Stimulated activated CD8-positive, alpha-beta memory T cell treated with anti-CD3 and anti-CD28 coated beads, Interleukin-12 subunit alpha, Interleukin-12 subunit beta, amount 100 ng/mL, for 24 hours (primary cell): Measurements from ENCODE around the gene MACROD1.
"Not testable (repeated sequence)": the region's sequence is repeated elsewhere in the genome, so short reads cannot be mapped to it uniquely, and the experiment has no call there.

Experiments used
- DNase-seq: peaks from one replicate; pipeline ENCODE4 v3.0.0-alpha.2; 2020; ENCODE audit errors: extremely low read depth

The MACROD1 gene

GRCh38 chr11:63999349-64000025, 166.4 kb downstream of the MACROD1 start:
- DNase-seq, result peak; percentile 16

GRCh38 chr11:63998558-63999348, 167.2 kb downstream of the MACROD1 start:
- DNase-seq, result no peak

GRCh38 chr11:63997801-63998337, 168.0 kb downstream of the MACROD1 start:
- DNase-seq, result no peak

DNA sequence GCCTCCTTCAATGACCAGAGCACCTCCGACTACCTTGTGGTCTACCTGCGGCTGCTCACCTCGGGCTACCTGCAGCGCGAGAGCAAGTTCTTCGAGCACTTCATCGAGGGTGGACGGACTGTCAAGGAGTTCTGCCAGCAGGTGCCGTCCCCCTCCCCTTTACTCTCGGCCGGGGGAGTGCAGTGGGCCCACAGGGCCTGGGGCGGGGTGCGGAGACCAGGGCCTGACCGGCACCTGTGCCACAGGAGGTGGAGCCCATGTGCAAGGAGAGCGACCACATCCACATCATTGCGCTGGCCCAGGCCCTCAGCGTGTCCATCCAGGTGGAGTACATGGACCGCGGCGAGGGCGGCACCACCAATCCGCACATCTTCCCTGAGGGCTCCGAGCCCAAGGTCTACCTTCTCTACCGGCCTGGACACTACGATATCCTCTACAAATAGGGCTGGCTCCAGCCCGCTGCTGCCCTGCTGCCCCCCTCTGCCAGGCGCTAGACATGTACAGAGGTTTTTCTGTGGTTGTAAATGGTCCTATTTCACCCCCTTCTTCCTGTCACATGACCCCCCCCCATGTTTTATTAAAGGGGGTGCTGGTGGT, 168.7 kb downstream of the MACROD1 start:
- DNase-seq, result no peak

DNA sequence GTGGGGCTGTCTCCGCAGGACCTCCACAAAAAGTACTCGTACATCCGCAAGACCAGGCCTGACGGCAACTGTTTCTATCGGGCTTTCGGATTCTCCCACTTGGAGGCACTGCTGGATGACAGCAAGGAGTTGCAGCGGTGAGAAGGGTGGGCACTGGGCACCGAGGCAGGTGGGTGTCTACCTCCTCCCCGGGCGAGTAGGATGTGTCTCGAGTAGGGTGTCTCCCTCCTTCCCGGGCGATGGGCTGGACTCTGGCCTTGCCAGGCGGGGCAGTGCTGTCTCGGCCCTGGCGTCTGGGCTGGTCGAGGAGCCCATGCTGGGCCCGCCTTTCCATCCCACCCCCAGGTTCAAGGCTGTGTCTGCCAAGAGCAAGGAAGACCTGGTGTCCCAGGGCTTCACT, 169.4 kb downstream of the MACROD1 start:
- DNase-seq, result no peak

- DNase-seq, result no peak
Observed at GRCh38 chr11:63993993-63994392, 171.9 kb downstream of the MACROD1 start.

DNA sequence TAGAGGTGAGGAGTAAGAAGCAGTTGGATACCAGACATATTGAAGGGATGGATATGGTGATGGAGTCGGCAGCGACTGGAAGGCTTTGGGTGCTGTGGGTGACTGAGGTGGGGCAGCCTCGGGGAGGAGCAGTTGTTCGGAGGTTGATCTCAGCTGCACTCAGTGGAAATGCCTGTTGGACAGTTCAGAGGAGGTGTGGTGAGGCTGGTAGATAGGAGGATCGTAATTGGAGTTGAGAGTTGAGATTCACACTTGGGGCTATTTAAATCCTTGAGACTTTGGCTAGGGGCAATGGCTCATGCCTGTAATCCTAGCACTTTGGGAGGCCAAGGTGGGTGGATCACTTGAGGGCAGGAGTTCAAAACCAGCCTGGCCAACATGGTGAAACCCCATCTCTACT, 172.8 kb downstream of the MACROD1 start:
- DNase-seq, result no peak

DNA sequence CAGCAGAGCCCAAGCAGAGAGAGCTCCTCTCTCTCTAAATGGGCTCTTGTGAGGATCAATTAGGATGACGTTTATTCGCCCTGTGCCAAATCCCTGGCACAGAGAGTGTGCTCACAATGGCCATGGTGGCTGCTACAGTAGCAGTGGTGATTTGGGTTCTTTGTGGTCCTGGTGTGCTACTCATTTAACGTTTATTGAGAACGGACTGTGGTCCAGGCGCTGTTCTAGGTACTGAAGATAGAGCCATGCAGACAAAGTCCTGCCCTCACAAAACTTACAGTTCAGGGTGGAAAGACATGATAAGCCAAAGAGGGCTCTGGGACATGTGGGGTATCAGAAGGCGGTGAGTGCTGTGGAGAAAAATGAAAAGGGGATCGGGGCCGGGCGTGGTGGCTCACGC, 174.4 kb downstream of the MACROD1 start:
- no peak for DNase-seq

DNA sequence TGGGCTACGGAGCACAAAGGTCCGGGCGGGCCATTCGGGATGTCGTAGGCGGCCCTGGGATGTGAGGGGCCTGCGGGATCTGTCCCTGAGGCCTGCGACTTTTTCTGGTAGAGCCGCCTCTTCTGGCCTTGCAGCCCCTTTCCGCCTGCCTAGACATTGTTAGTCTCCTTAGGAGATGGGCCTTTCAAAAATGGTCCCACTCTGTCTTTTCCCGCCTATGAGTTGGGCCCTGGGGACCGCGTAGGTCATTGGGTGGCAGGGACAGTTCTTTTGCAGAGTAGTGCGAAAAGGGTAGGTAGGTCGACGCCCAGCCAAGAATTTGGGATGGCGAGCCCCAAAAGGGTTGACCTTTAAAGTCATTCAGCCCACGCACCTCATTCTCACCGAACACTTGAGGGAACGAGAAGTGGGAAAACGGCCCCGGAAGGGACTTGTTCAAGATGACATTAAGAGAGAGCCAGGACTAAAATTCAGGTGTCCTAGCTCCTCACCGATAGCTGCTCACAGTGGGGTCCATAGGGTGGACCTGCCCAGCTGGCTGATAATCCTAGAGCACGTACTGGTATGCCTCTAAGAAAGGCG, 178.9 kb downstream of the MACROD1 start:
- no peak for DNase-seq

- DNase-seq, result peak; percentile 79
Observed at GRCh38 chr11:63986156-63986931, 179.6 kb downstream of the MACROD1 start, which contains the start of gene OTUB1. OTUB1 (plus strand) TSS chr11:63986438; CDS start chr11:63986457, 19 bp downstream.

- DNase-seq, result peak; percentile 28
Observed at GRCh38 chr11:63985812-63986155, 180.1 kb downstream of the MACROD1 start.

GRCh38 chr11:63979426-63979825, 186.5 kb downstream of the MACROD1 start:
- no peak for DNase-seq

GRCh38 chr11:63978551-63979239, 187.2 kb downstream of the MACROD1 start:
- no peak for DNase-seq

- peak; percentile 87 for DNase-seq
Observed at GRCh38 chr11:63974259-63975143, 191.4 kb downstream of the MACROD1 start, which contains the start of gene COX8A. COX8A (plus strand) TSS chr11:63974620; CDS start chr11:63974681, 61 bp downstream.

DNA sequence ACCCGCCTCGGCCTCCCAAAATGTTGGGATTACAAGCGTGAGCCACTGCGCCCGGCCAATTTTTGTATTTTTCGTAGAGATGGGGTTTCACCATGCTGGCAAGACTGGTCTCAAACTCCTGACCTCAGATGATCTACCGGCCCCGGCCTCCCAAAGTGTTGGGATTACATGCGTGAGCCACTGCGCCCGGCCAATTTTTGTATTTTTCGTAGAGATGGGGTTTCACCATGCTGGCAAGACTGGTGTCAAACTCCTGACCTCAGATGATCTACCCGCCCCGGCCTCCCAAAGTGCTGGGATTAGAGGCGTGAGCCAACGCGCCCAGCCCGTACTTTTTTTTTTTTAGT, 192.0 kb downstream of the MACROD1 start:
- DNase-seq, result not testable (repeated sequence)

DNA sequence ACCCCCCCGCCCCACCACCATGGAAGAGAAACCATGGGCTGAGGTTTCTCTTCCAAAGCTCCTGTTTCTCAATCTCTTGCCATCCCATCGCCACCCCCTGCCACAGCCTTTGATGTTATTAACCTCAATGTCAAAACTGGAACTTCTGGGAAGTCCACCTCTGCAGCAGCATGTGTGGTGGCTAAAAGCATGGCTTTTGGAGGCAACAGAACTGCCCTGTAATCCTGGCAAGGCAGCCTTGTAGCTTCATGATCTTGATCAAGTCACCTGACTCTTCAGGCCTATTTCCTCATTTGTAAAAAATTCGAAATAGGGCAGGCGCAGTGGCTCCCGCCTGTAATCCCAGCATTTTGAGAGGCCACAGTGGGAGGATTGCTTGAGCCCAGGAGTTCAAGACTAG, 195.0 kb downstream of the MACROD1 start:
- DNase-seq, result no peak

DNA sequence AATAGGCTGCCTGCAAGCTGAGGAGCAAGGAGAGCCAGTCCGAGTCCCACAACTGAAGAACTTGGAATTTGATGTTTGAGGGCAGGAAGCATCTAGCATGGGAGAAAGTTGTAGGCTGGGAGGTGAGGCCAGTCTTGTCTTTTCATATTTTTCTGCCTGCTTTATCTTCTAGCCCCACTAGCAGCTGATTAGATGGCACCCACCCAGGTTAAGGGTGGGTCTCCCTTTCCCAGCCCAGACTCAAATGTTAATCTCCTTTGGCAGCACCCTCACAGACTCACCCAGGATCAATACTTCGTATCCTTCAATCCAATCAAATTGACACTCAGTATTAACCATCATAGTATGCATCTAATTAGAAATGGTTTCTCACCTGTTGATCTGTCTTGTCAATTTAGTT, 196.5 kb downstream of the MACROD1 start:
- no peak for DNase-seq

GRCh38 chr11:63966444-63966843, 199.5 kb downstream of the MACROD1 start:
- DNase-seq, result no peak

DNA sequence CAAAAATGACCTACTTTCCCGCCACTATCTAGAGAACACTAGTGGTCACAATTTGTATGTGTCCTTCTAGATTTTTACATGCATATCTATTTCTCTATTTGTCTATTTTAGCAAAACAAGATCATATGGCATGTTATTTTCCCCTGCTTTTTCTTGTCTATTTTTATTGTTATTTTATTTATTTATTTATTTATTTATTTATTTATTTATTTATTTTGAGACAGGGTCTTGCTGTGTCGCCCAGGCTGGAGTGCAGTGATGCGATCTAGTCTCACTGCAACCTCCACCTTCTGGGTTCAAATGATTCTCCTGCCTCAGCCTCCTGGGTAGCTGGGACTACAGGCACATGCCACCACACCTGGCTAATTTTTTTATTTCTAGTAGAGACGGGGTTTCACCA, 202.0 kb downstream of the MACROD1 start:
- DNase-seq, result not testable (repeated sequence)
